ENCODE measurements around the gene RAE1.

- TF ChIP-seq CTCF (IDR thresholded peaks at IDR 0.05) (no peak), POLR2A (IDR thresholded peaks at IDR 0.05) (no peak)
Measured at GRCh38 chr20:57400231-57400701, 49.2 kb downstream of the RAE1 start.
